GM19467 (cell line): ENCODE results near the gene PREX1.

ENCODE experiments used
- ATAC-seq: cut with Tn5 transposase; IDR thresholded peaks from one replicate; pipeline ENCODE4 v1.9.1; 2021; ENCODE audit warnings: mild to moderate bottlenecking, moderate library complexity; ENCODE audit not compliant: unreplicated experiment

PREX1 gene

GRCh38 chr20:48706710-48707365, 121.0 kb downstream of the PREX1 start:
- no peak for ATAC-seq

- no peak for ATAC-seq
Measured at GRCh38 chr20:48706116-48706656, 121.6 kb downstream of the PREX1 start.

DNA sequence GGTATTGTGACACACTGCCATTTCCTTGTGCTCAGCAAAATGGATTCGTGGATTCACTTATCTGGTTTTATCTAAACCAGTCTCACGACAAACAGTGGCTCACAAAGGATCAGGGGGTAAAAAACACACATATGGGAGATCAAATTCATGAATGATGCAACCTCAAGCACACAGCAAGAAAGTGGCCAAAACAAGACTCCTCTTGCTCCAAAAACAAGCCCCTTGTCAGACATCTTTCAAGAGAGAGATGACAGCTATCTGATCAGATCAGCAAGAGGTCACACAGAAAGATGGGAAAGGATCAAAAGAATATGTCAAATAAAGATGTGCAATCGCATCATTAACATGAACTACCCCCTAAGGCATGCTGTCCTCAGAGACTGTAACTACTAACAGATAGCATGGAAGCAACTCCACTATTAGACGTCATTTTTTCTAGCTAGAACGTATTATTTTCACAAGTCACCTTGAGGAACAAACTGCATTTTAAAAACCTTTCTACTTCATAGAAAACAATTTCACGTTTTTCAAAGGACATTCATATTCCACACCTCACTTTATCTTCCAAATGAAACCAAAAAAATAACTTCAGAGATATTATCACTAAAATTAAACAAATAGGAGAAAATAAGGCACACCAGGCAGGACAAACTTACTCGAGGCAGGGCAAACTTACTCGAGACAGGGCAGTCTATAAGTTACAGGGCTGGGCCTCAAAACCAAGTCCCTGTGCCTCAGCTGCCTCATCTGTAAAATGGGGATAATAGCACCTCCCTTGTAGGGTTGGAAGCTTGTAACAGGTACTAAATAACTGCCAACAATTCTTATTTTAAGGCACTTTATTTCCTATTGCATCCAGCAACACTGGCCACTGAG, 122.3 kb downstream of the PREX1 start:
- ATAC-seq, result no peak

GRCh38 chr20:48704761-48705160, 123.0 kb downstream of the PREX1 start:
- ATAC-seq, result no peak

- no peak for ATAC-seq
Measured at GRCh38 chr20:48703511-48704219, 124.1 kb downstream of the PREX1 start.

DNA sequence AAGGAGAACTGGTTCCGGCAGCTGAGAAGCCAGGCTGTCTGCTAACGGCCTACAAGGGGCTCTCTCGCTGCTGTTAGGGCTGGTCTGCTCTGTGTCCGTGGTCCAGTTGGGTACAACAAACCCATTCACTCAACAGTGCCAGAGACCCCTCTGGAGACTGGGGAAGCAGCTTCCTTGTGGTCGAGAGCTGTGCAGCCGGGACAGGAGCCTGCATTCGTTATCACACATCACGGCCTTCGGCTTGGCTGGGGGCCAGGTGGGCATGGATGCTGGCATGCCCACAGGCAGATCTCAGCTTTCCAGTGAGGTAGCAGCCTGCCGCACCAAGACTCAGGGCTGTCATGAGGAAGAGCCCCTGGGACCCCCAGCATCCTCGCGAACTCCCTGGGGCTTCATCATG, 124.7 kb downstream of the PREX1 start:
- no peak for ATAC-seq

- no peak for ATAC-seq
Measured at GRCh38 chr20:48702455-48702913, 125.3 kb downstream of the PREX1 start.

- ATAC-seq, result no peak
Measured at GRCh38 chr20:48701702-48702101, 126.1 kb downstream of the PREX1 start.

GRCh38 chr20:48698507-48699267, 129.1 kb downstream of the PREX1 start:
- no peak for ATAC-seq

DNA sequence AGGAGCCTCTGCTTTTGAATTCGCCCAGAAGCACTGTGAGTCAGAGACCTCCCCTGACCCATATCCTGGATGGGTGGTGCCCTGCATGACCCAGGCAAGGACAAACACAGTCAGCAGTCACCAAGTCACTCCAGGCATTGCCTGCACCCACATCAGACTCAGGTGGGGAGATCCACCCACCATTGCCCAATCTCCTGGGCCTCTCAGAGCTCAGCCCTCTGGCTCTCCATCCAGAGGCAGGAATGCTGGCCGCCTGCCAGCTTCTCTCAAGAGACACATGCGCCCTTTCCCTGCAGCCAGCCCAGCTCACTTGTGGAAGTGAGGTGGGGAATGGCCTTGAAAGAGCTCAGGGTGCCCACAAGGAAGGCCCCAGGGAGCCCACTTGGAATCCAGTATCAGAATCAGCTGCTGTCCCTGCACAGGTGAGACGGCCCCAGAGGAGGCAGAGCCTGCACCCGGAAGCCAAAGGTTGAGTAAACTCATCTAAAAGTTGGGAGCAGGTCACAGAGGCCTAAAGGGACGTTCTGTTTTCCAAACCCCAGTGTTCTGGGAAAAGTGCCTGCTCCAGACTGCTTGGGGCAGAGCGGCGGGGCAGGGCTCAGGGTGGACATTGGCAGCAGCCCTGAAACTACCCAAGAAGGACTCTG, 129.8 kb downstream of the PREX1 start:
- ATAC-seq, result no peak

- ATAC-seq, result no peak
Measured at GRCh38 chr20:48696671-48697070, 131.1 kb downstream of the PREX1 start.

GRCh38 chr20:48695738-48696137, 132.1 kb downstream of the PREX1 start:
- no peak for ATAC-seq

GRCh38 chr20:48695255-48695654, 132.5 kb downstream of the PREX1 start:
- ATAC-seq, result no peak

DNA sequence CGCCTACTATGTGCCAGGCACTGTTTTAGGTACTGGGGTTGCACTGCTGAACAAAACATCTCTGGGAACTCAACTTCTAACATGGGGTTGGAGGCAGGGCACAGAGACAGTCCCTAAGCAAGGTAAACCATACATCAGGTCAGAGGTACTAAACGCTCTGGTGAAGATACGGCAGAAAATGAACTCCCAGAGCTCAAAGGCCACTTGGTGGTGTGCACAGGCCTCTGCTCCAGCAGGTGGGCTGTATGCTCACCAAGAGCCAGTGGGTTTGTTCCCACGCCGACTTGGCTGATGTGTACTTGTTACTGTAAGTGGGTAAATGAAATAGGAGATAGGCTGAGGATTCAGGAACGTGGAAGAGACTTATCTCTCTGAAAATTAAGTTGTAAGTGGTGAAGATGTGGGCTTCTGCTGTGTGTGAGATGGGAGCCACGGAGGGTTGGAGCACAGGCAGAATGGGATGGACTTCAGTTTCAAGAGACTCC, 133.4 kb downstream of the PREX1 start:
- ATAC-seq, result no peak

DNA sequence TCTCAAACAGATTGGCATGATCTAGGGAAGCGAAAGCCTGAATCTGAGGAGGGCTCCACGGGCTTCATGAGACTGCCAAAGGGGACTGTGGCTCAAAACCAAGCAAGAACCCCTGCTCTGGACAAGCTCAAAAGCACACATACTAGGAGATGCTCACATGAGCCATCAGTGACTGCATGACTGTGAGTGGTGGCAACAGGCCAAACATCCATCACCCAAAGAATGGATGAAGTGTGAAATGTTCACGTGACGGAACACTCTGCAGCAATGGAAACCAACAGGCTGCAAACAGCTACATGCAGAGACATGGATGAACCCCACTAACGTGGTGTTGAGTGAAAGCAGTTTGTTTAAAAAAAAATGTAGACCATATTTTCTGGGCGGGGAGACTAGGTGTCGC, 136.3 kb downstream of the PREX1 start:
- no peak for ATAC-seq

DNA sequence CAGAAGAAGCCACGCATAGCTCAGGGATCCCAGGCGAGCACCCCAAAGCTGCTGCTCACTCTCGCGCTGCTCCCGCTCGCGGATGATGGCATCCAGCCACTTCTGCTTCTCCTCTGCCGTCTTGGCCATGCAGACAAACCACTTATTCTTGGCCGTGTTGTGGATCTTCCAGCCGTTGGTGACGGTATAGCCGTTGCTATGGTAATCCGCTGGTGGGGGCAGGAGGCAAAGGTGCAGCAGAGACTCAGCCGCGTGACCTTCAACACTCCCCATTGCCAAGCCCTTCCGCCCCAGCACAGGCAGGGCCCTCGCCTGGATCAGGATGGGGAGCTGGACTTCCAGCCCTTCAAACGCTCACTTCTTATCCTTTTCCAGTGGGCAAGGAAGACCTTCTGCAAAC, 136.9 kb downstream of the PREX1 start:
- ATAC-seq, result no peak

GRCh38 chr20:48689874-48690571, 137.8 kb downstream of the PREX1 start:
- ATAC-seq, result no peak

DNA sequence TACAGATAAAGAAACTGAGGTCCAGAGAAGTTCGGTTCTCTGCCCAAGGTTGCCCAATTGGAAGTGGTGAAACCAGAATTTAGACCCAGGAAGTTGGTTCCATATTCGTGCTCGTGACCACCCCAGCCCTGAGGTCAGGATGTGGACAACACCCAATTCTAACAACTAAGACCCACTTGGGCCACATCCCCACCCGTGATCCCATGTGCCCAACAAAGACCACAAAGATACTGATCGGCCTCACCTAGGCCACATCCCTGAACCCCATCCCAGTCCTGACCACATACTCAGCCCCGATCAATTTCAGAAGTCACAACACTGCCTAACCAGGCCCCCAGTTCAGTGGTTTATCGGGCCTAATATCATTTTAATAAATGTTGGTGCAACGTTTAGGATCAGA, 138.4 kb downstream of the PREX1 start:
- no peak for ATAC-seq

DNA sequence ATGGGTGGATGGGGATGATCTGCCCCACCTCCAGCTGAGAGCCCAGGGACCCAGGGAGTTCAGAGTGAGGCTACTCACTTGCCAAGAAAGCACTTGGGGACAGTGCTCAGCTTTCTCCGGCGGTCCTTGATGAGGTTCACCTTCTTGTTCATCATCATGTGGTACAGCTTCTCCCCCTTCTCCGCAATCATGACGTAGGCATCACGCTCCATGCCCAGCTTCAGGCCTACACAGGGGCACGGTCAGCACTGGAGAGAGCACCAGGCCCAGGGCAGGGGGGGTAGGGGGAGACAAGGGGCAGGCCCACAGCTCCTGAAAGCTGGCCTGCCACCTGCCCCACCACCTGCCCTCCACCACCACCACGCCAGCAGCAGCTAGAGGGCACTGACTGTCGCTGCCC, 139.2 kb downstream of the PREX1 start:
- ATAC-seq, result no peak
